ENCODE results near the gene CACNA2D4.

DNA sequence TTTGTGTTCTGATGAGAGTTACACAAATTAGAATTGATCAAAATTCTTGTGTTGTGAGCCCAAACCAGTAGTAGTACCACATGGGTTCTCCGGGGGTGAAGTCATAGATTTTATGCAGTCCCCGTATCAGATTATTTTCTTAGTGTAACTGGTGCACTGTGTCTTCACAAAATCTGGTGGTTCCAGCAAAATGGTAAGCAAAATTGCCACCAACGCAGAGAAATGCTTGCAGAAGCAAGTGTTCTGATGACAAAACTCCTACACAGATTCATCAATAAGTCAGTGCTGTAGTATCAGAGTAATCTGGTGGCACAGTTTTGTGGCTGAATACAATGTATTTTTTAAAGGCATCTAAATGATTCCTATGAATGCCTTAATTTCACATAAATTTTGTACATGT lies 1.3 kb upstream of the CACNA2D4 start:
- TF ChIP-seq, protein P1, sequence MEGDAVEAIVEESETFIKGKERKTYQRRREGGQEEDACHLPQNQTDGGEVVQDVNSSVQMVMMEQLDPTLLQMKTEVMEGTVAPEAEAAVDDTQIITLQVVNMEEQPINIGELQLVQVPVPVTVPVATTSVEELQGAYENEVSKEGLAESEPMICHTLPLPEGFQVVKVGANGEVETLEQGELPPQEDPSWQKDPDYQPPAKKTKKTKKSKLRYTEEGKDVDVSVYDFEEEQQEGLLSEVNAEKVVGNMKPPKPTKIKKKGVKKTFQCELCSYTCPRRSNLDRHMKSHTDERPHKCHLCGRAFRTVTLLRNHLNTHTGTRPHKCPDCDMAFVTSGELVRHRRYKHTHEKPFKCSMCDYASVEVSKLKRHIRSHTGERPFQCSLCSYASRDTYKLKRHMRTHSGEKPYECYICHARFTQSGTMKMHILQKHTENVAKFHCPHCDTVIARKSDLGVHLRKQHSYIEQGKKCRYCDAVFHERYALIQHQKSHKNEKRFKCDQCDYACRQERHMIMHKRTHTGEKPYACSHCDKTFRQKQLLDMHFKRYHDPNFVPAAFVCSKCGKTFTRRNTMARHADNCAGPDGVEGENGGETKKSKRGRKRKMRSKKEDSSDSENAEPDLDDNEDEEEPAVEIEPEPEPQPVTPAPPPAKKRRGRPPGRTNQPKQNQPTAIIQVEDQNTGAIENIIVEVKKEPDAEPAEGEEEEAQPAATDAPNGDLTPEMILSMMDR (conservative IDR thresholded peaks at IDR 0.05 in 1 of 2, IDR thresholded peaks at IDR 0.05 in 1 of 2; ENCODE audit: low read depth in 1 of 2, low read length in 2 of 2), result no peak
- no peak for TF ChIP-seq EZH2 (IDR thresholded peaks at IDR 0.05; ENCODE audit: low read length, missing control alignments)
